Neural crest cell (in vitro differentiated cells): ENCODE results near the gene LHFPL2. TPM values are rescaled to one million over a fixed set of nuclear protein-coding genes. Genes with fewer than 3 reads are reported as not detected.
A peak's percentile ranks its signal among the peaks of the same experiment; 100 is the strongest.

Experiments used
- DNase-seq: peaks from one replicate; pipeline ENCODE4 v3.0.0; 2021; ENCODE audit warnings: low read depth, mixed read lengths, low spot score
- H3K27ac Mint-ChIP-seq: one replicate; pipeline ENCODE4 v1.8.0; 2021; ENCODE audit warnings: mild to moderate bottlenecking, mixed read lengths; ENCODE audit not compliant: unreplicated experiment
- H3K27me3 Mint-ChIP-seq: 2 replicates; pipeline ENCODE4 v1.8.0; 2021; ENCODE audit warnings: low read depth, mild to moderate bottlenecking, mixed read lengths
- H3K36me3 Mint-ChIP-seq: 2 replicates; pipeline ENCODE4 v1.8.0; 2021; ENCODE audit warnings: low read depth, mild to moderate bottlenecking, mixed read lengths
- H3K4me1 Mint-ChIP-seq: 2 replicates; pipeline ENCODE4 v1.8.0; 2021; ENCODE audit warnings: mixed read lengths
- H3K4me3 Mint-ChIP-seq: one replicate; pipeline ENCODE4 v1.8.0; 2021; ENCODE audit warnings: mild to moderate bottlenecking, mixed read lengths
- H3K9me3 Mint-ChIP-seq: 2 replicates; pipeline ENCODE4 v1.8.0; 2021; ENCODE audit warnings: mixed read lengths
- total RNA-seq: library from RNA; stranded (reverse); gene quantifications from 2 replicates; pipeline ENCODE4 v1.2.1, GENCODE V29; 2021
- TF ChIP-seq, protein P1 (sequence below): fragments of 200-600 bp; sonication (generic); conservative IDR thresholded peaks from 2 replicates; pipeline ENCODE4 v1.5.0; 2021; ENCODE audit warnings: antibody characterized with exemption, mild to moderate bottlenecking

LHFPL2 gene
- total RNA-seq, 1 donor from 2014 or later = 15.0 TPM

DNA sequence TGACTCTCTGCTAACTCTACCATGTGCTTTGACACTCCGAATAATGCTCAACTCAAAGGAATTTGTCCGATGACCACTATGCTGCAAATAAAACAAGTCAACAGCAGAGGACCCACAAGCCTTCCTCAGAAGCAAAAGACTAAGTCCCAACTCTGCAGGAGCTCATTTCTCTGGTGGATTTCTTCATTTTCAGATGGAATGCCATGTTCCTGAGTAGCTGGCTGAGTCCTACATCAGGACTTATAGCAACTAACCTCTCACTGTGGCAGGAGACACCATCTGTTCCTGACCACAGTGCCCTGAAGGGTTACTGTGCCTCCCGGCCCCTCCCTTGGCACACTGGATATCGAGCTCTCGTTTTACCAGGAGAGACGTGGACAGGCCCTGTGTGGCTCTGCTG lies 20.8 kb downstream of the LHFPL2 start:
- Mint-ChIP-seq H3K27ac (peak overlapping the region; percentile 69), H3K4me3 (no peak overlapping the region), H3K27me3 (no peaks in the 10 kb centered on the region), H3K4me1 (peaks cover 35% of the 10 kb centered on the region), H3K36me3 (peaks cover 30% of the 10 kb centered on the region), H3K9me3 (no peaks in the 10 kb centered on the region)
- DNase-seq = no peak
- TF ChIP-seq, protein P1, sequence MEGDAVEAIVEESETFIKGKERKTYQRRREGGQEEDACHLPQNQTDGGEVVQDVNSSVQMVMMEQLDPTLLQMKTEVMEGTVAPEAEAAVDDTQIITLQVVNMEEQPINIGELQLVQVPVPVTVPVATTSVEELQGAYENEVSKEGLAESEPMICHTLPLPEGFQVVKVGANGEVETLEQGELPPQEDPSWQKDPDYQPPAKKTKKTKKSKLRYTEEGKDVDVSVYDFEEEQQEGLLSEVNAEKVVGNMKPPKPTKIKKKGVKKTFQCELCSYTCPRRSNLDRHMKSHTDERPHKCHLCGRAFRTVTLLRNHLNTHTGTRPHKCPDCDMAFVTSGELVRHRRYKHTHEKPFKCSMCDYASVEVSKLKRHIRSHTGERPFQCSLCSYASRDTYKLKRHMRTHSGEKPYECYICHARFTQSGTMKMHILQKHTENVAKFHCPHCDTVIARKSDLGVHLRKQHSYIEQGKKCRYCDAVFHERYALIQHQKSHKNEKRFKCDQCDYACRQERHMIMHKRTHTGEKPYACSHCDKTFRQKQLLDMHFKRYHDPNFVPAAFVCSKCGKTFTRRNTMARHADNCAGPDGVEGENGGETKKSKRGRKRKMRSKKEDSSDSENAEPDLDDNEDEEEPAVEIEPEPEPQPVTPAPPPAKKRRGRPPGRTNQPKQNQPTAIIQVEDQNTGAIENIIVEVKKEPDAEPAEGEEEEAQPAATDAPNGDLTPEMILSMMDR = no peak

DNA sequence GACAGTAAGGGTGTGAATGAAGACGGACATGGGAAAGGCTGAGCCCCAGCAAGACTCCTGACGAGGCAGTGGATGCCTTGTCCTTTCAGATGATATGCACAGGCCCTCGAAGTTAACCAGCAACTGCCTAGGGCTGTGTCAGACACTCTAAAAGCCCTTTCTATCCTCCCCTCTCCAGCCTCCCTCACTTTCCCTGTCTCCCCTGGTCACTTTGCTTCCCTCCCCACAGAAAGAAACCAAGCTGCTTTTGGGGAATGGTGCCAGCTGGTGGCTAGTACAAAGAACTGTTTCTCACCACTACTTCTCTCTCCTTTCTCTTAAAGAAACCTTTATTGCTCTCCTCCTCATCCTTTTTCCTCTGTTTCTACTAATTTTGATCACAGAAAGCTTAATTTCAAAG lies 21.4 kb downstream of the LHFPL2 start:
- Mint-ChIP-seq H3K27me3 (no peaks in the 10 kb centered on the region), H3K36me3 (peaks cover 24% of the 10 kb centered on the region), H3K27ac (no peak overlapping the region), H3K4me1 (peaks cover 35% of the 10 kb centered on the region), H3K4me3 (no peak overlapping the region), H3K9me3 (no peaks in the 10 kb centered on the region)
- no peak for DNase-seq
- TF ChIP-seq, protein P1 = peak; percentile 36

DNA sequence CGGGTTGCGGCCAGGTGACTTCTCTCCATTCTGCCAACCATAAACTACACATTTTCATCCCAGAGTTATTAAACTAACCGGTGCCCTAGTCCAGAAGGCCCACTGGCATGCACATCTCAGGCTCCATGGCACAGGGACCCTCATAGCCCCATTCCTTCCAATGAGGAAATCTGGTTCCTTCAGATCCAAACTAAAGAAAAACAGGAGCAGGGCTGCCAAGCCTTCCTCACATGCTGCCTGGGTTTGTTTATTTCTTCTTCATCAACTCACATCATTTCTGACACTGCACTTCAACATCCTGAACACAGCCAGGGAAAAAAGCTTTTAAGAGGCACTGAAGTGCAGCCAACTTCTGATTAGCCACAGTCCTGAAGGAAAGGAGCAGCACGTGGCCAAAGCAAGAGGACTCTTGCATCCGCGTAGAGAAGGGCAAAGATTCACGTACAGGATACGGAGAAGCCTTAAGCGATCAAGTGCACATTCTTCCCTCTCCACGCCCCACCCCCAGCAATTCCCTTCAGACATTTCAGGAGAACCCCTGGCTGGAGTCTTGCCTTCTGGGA lies 22.5 kb downstream of the LHFPL2 start:
- peaks cover 35% of the 10 kb centered on the region for H3K4me1 Mint-ChIP-seq
- peaks cover 24% of the 10 kb centered on the region for H3K36me3 Mint-ChIP-seq
- peaks cover 1% of the 10 kb centered on the region for H3K9me3 Mint-ChIP-seq
- DNase-seq = no peak
- H3K4me3 Mint-ChIP-seq = no peak overlapping the region
- H3K27me3 Mint-ChIP-seq = no peaks in the 10 kb centered on the region
- H3K27ac Mint-ChIP-seq = no peak overlapping the region
- TF ChIP-seq, protein P1 = no peak

DNA sequence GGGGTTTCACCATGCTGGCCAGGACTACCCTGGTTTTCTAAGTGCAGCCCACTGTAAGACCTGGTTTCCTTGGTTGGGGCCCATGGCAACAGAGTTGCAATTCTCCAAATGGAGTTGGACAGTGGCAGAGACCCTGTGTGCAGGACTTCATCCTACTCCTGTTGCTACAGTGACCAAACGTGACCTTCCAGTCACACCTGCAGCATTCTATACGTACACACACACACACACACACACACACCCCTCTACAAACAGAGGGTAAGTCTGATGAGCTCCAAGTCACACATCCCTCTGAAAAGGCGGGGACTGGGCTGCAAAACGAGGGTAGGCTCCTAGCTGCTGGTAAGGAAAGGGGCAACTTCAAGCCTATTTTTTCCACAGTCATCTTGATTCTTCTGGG lies 23.6 kb downstream of the LHFPL2 start:
- Mint-ChIP-seq H3K9me3 (peaks cover 6% of the 10 kb centered on the region), H3K27me3 (no peaks in the 10 kb centered on the region)

DNA sequence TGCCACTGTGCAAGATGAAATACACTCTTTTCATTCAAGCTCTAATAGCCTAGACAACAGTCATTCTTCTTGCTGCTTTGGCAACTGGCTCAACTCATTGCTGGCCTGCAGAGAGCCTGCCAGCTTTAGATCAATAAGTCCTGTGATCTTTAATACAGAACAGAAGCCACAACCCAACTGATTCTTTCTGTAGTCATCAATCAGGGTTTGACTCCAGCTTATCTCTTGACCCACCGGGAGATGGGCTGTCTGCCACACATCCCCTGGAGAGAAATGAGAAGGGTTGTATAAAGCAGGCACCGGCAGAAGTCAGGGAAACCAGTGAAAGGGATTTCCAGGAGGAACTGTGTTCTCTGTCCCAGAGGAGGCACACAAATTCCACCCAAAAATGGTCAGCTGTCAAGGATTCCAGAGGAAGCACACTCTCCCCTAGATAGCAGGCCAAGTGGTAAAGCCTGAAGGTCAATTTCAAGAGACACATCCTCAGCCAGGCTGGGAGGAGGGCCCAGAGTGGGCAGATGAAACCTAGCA lies 24.5 kb downstream of the LHFPL2 start:
- H3K4me3 Mint-ChIP-seq = no peak overlapping the region

More for the DNA sequence above, 23.6 kb downstream of the LHFPL2 start:
- Mint-ChIP-seq H3K4me3 (no peak overlapping the region), H3K4me1 (peaks cover 35% of the 10 kb centered on the region), H3K36me3 (peaks cover 27% of the 10 kb centered on the region), H3K27ac (no peak overlapping the region)
- DNase-seq = no peak
- TF ChIP-seq, protein P1 = no peak

More for the DNA sequence above, 24.5 kb downstream of the LHFPL2 start:
- TF ChIP-seq, protein P1 = no peak
- peaks cover 35% of the 10 kb centered on the region for H3K4me1 Mint-ChIP-seq
- DNase-seq = no peak
- H3K9me3 Mint-ChIP-seq = peaks cover 6% of the 10 kb centered on the region
- no peak overlapping the region for H3K27ac Mint-ChIP-seq
- H3K27me3 Mint-ChIP-seq = no peaks in the 10 kb centered on the region
- peaks cover 27% of the 10 kb centered on the region for H3K36me3 Mint-ChIP-seq
